HG03175 (cell line): Measurements from ENCODE around the gene WDR59.
"Not testable (repeated sequence)": the region's sequence is repeated elsewhere in the genome, so short reads cannot be mapped to it uniquely, and the experiment has no call there.

Experiments used
- ATAC-seq: cut with Tn5 transposase; IDR thresholded peaks from one replicate; pipeline ENCODE4 v1.9.1; 2021; ENCODE audit warnings: mild to moderate bottlenecking, moderate library complexity; ENCODE audit not compliant: unreplicated experiment

Gene WDR59

DNA sequence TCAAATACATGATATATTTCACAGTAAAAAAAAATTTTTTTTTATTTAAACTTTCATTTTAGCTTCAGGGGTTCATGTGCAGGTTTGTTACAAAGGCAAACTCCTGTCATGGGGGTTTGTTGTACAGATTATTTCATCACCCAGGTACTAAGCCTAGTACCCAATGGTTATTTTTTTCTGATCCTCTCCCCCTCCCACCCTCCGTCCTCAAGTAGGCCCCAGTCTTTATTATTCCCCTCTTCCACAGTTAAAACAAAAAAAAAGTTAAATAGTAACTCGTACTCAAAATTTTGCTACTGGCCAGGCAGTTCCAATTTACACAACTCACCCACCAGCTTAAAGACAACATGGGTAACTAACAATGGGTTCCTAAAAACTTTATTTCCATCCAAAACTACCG, 63.9 kb downstream of the WDR59 start:
- ATAC-seq, result no peak

DNA sequence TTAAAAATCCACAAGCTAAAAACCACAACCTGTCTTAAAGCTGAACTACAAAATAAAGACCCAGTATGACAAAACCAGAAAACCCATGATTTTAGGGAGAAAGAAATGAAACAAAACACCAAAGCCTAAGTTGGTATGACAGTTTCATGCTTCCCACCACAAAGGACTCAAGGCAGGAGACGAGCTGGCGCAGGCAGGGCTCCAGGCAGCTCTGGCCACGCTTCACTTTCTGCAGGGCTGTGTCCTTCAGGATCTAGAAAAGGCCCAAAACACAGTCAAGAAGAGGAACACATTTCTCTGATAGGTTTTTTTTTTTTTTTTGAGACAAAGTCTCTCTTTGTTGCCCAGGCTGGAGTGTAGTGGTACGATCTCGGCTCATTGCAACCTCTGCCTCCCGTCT, 75.3 kb downstream of the WDR59 start:
- ATAC-seq, result no peak

DNA sequence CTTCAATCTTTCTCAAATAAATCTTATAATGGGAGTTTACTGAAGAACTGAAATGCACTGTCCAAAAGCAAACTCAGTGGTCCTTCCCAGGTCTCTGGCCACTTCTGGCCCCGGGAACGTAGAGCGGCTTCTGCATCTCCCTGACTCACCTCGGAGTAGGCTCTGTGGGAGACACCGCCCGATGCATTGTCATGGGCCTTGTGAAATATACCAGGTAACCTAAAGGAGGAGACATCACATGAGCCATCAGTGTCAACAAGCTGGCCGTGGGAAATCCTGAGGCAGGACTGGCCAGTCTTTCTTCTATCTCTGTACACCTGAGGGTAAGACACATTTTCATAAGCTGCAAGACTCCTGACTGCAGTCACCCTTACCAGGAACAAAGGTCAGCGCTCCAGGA, 76.2 kb downstream of the WDR59 start:
- not testable (repeated sequence) for ATAC-seq

DNA sequence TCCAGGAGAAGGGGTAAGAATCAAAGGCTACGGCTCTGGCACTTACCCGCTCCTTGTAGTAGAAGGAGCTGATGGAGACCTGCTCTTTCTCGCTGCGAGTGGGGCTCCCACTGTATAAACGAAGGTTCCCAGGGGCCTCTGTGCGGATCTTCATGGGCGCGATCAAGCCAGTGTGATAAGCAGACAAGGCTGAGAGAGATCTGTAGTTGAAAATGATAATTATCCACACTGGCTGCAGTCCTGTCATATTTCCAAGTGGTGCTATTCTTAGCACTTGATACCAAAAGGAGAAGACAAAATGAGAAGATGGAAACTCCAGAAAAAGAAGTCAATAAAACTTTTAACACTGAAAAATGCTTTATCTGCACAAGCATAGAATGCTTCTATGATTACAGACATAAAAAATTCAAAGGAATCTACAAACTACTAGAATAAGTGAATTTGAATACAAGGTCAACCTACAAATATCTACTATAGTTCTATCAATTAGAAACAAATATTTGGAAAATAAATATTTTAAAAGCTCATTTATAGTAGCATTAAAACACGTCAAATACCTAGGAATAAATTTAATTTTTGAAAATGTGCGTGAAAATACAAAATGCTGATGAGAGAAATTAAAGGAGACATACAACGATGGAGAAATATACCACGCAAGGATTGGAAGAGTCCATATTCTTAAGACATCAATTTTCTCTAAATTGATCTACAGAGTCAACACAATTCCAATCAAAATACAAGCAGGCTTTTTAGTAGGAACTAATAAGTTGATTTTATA, 80.8 kb downstream of the WDR59 start:
- no peak for ATAC-seq

DNA sequence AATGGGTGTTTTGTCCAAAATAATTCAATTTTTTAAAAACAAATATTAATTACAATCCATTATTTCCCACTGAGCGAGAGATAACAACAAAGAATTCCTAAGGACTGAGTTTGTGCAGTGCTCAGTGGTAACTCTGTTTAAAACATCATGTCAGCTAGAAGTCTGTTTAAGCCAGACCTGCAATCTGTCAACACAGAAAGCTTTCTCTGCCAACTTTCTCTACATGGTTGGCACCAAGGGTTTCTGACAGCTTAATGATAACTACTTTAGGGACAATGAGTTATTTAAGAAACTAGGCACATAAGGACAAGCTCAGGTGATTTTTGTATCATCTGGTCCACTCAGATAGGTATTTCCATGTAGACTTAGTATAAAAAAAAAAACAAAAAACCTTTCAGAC, 81.8 kb downstream of the WDR59 start:
- no peak for ATAC-seq

DNA sequence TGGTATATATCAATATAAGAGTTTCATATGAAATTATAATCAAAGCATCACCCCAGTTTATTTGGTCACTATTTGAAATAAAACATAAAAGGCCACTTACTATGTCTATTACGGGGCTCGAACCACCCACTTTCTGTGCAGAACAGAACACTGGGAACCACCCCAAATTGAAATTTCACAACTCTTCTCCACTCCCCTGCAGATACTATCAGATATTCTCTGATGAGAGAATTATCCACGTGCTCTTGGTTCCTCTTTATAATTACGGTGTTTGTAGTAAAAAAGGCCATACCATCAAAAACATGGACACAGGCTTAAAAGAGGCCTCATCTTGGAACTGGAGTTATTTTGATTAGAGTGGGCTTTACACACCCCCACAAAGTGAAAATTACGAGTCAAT, 82.8 kb downstream of the WDR59 start:
- no peak for ATAC-seq

DNA sequence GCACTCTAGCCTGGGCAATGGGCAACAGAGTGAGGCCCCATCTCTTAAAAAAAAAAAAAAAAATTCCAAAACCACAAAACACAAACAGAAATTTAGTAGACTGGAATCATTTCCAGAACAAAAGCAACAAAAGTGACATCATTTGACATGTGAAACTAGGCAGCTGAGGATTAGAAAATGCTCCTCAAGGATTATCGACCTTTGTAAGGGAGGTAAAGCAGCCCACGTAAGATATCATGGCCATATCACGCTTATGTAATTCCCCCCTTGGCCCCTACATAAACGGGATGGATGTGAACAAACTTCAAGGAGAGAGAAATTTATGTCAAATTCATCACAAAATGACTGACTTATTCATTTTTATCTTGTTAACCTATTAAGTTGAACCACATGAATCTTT, 83.3 kb downstream of the WDR59 start:
- no peak for ATAC-seq

DNA sequence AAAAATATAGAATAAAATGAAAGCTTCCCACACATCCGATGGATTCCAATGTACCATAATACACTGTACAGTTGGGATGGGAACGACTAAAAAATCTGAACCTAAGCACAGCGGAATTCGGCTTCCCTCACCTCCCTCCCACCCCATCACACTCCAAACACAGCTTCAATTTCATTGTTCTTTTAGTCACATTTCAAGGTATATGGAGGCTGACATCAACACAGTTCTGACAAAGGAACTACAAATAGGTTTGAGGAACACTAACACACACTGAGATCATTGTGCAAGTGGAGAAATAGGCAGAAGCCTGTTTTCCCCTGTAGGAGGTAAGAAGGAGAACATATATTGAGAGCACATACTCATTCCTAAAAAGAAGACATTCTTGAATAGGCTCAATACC, 85.1 kb downstream of the WDR59 start:
- no peak for ATAC-seq

DNA sequence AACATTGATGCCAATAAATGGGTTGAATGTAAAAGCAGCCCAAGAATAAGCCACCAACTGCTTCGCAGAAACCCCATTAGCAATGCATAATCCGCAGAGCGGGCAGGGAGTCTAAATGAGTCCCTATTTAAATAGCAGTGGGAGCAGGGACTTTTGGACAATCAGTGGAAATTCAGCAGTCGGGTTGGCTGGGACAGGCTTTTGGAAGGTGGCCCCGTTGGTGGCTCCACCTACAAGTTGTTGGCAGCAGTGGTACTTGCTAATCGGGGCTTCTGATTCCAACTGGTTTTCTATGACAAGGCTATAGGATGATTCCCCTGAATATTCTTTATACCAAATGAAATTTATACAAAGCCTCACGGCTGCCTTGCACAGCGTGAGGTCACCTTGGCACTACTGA, 86.3 kb downstream of the WDR59 start:
- ATAC-seq, result no peak

DNA sequence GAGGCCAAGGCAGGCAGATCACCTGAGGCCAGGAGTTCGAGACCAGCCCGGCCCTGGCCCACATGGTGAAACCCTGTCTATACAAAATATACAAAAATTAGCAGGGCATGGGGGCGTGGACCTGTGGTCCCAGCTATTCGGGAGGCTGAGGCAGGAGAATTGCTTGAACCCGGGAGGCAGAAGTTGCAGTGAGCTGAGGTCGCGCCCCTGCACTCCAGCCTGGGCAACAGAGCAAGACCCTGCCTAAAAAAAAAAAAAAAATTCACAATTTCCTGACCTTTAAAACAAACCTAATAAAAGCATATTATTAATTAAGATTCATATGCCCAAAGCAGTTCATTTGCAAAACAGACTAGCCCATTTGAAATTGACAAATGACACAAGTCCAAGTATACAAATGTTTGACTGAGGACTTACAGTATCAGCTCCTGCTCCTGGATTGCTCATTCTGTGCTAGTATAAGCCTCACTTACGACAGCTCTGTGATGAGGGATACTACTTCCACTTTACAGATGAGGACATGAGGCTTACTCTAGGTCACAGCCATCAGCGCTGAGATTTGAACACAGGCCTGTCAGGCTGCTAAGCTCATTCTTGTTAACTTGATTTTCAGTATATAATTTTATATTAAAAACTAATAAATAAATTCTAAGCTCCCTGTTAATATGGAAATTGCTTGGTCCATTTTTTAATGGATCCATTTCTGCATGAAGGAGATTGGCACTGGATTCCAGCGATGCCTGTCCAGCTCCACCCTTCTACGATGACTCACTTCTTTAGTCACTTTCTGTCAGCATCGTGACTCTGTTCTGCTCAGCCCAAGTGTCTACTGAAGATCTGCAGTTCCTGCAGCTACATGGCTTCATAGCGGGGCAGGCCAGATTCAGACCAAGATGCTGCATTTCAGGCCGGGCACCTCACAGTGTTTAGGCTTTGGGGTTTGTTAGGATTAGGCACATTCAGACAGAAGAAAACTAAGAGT, 88.2 kb downstream of the WDR59 start:
- ATAC-seq, result no peak

DNA sequence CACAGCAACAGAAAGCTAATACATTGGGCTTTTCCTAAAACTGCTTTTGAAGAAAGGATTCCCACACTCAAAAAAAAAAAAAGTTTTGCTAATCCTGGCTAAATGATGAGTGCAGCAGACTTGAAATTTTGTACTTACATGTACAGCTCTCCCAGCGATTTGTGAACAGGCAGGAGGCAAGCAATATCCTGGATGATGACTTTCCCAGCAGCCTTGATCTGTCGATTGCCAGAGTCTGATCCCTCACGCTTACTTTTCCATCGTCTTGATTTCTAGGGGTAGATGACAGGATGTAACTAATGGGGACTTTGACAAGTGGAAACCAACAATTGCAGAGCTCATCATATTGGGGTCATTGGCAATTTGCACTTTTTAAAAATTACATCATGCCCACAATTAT, 91.4 kb downstream of the WDR59 start:
- ATAC-seq, result no peak

DNA sequence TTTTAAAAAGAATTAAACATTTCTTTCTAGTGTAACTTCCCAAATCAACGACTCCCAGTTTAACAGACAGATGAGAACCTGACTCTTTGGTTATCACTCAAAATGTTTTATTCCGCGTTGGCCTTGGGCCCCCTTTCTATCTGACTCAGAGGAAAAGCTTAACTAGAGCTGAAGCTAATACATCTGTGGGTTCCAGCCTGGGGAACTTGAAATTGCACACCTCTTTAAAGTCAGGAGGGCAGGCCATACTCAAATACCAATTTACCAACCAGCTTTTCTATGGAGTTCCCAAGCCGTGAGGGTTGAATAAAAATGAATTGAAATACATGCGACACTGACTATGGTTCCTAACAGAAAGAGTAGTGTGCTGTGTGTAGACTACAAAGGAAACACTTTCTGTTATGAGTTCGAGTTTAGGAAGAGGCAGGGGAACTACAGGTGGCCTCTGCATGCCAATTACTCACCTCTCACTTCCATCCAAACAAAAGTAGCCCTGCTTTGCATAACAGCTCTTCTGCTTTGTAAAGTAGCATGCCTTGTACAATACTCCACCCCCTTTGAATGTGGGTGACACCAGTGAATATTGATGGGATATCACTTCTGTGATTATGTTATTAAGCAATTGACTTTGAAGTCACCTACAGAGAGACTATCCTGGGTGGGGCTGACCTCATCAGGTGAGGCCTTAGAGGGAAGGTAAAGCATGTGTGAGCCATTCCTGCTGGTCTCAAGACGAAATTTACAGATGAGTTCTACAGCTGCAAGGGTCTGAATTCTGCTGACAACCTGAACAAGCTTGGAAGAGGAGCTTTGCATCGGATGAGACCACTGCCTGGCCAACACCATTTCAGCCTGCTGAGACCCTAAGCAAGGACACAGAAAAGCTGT, 92.1 kb downstream of the WDR59 start:
- peak; percentile 98 for ATAC-seq

DNA sequence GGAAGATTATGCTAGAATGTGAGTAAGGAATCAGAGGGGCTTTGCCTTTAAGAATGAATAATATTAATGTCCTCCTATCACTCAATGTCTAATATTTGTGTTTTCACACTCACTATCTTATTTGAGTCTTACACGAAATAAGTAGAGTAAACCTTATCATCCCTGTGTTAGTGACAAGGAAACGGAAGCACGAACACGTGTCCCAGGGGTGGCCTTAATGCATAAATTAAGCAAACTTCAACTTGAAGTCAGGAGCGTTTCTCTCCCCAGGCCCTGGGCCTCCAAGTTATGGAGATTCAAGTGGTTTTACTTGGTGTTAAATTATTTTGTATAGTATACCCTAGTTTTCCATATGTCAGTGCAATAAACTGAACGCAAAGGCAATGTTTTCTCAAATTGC, 96.0 kb downstream of the WDR59 start:
- no peak for ATAC-seq

DNA sequence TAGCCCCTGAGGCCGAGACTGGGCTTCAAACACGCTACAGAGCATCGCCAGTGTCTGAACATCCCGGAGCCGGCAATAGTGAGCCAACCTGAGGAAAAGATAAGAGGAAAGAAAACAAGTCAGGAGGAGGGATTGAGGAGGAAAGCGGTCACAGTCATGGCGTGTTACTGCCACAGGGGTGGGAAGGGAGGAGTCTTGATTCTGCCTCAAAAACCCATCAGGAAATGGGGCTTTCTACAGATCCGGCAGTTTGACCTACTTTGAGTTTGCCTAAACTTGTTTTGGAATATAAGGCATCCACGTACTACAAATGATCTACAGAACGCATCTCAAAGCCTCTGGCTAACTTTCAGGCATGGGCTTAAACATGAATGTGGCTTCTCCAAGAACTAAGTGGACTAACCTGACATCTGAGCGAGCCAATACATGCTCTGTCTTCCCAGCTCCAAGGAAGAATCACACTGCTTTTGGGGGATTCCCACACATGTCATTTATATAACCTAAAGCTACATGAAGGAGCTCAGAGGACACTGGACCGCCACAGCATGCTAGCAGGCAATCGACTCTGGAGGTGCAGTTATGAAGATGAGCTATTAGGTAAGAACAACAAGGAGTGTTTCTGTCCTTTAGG, 96.6 kb downstream of the WDR59 start:
- no peak for ATAC-seq

DNA sequence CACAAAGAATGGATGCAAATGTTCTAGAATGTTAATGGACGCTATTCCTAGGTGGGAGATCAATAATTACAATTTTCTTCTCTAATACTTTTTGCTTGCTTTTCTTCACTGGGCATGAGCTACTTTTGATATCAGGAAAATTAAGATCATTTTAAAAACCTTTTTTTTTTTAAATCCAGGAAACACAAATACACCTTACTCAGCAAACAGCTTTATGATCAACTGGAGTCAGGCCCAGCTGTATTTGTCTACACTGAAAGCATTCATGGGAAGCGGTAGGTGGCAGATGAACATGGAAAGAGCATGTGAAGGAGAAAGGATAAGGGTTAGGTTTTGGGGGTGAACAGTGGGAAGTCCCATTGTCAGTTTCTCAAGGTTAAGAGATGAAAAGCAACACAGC, 97.8 kb downstream of the WDR59 start:
- no peak for ATAC-seq

DNA sequence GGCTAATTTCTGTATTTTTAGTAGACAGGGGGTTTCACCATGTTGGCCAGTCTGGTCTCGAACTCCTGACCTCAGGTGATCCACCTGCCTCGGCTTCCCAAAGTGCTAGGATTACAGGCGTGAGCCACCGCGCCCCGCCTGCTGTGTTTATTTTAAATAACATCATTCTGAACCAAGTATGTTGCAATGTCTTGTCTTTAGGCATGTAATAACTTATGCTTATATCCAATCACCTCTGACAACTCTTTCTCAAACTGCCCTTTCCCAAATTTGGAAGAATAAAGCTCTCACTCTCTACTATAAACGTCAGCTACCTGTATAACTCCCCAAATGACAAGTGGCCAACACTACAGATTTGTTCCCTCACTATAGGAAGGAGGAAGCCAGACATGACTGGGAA, 107.2 kb downstream of the WDR59 start:
- ATAC-seq, result no peak

DNA sequence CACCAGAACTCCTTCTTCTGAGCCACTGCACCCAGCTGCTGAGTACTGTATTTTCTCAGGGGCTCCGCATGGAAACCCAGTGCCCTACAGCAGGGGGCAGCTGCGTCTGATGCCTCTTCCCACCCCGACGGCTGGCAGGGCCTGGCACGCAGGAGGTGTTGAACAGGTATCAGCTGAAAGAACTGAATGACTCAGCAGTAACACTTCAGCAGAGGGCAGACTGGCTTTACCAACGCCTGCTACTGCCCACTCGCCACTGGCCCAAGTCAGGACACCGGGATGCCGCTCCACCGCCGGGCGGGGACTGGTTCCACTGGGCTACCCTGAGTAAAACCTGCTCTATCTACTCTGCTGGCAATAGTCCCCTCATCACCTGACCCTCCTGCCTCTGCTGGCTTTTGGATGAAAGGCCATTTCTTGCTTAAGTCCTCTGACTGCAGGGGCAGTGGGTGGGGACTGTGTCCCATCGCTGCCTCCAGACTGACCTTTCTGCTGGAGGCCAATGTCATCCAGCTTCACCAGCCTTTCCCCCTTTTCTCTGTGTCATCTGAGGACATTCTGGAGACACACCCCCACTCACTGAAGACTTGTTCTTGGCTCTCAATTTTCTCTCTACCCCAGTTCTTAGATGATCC, 109.9 kb downstream of the WDR59 start:
- ATAC-seq, result no peak

DNA sequence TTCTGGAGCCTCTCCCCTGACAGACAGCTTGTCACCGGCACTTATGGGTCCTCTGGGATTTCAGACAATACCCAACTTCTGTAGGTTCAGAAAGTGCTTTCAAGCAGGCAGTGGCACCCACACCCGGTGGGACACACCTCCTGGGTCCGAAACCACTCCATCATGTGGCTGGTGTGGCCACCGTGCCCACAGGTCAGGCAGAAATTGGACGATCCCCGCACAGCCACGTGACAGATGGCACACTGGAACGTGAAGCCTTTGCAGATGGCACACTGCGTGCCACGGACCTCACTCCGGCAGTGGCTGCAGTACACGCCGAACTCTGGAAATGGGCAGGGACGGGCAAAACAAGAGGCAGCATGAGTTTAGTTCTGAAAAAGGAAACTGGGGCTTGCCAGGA, 110.8 kb downstream of the WDR59 start:
- no peak for ATAC-seq

DNA sequence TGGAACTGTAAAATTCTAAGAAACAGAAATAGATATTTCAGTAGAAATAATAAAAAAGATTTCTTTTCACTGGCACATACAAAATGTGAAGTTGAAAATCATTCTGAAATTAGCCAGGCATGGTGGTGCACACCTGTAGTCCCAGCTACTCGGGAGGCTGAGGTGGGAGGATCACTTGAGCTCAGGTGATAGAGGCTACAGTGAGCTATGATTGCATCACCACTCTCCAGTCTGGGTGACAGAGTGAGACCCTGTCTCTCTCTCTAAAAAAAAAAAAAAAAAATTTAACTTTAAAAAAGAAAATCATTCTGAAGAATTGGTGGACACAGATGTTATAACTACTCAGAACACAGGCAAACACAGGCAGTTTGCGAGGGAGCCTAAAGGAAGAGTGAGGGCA, 112.6 kb downstream of the WDR59 start:
- no peak for ATAC-seq

DNA sequence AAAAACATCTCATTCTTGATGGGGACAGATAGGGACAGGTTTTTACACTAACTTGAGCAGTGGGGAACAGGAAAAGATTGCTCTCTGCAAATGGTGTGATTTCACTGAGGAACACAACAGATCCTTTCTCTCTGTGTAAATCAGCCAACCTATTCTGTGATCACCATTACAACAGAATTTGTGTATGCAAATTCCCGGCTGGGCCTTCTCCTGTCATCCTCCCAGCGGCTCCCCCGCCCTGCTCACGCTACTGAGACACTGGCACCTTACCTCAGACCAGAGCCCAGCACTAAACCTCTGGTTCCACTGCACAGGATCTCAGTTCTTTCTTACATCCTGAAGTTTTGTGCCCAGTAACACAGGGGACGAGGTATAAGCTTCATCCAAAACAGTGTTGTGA, 113.3 kb downstream of the WDR59 start:
- ATAC-seq, result no peak
